GM19023 (cell line): ENCODE measurements around the gene REELD1.

Experiments
- ATAC-seq: cut with Tn5 transposase; IDR thresholded peaks from one replicate; pipeline ENCODE4 v1.9.1; 2021; ENCODE audit warnings: mild to moderate bottlenecking, moderate library complexity; ENCODE audit not compliant: unreplicated experiment

The REELD1 gene

GRCh38 chr4:146265950-146266490, 51.7 kb downstream of the REELD1 start:
- no peak for ATAC-seq

GRCh38 chr4:146267826-146268225, 53.5 kb downstream of the REELD1 start:
- ATAC-seq = no peak

GRCh38 chr4:146269228-146269653, 54.9 kb downstream of the REELD1 start:
- ATAC-seq = peak; percentile 40

GRCh38 chr4:146271466-146271865, 57.1 kb downstream of the REELD1 start:
- ATAC-seq = peak; percentile 16

GRCh38 chr4:146273204-146273901, 59.0 kb downstream of the REELD1 start:
- ATAC-seq = peak; percentile 70

- no peak for ATAC-seq
Measured at GRCh38 chr4:146274774-146275173, 60.4 kb downstream of the REELD1 start.

GRCh38 chr4:146275370-146275769, 61.0 kb downstream of the REELD1 start:
- ATAC-seq = no peak

GRCh38 chr4:146278986-146279385, 64.6 kb downstream of the REELD1 start:
- ATAC-seq = no peak
